Measurements from ENCODE around the gene BEGAIN. TPM values are rescaled to one million over a fixed set of nuclear protein-coding genes. Genes with fewer than 3 reads are reported as not detected.

BEGAIN gene
- total RNA-seq, 1 experiment from 2014 or later: 7.0 TPM

DNA sequence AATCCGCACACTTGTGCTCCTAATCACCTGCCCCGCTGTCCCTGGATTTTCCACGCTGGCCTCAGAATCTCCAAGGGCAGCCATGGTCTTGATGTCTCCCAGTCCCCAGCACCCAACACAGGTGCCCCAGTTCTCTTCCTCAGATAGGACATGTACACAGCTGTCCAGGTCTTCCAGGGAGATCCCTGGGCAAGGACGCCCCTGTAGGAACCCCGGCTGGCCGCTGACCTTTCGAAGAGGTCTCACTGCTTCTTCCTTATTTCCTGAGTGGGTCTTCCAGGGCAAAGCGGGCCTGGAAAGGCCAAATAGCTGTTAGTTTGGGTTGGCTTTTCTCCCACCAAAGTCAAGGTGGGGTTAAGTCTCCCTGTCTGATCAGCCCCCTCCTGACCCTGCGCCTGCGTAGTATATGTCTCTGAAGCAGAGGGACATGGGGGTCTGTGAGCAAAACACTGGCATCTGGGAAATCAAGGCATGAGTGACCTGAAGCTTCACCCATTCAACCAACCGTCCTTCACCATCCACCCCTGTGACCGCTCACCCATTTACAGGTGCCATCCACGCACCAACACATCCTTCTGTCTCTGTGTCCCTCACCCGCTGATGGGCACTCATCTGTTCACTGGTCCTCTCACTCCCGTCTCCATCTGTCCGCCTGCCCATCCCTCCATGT is 4.6 kb downstream of the BEGAIN start:
- Mint-ChIP-seq H3K36me3 (ENCODE audit: insufficient read depth, unreplicated experiment) (peaks cover 6% of the 10 kb centered on the region), H3K9me3 (ENCODE audit: unreplicated experiment) (no peaks in the 10 kb centered on the region), H3K4me1 (ENCODE audit: insufficient read depth, unreplicated experiment) (no peaks in the 10 kb centered on the region), H3K27me3 (ENCODE audit: insufficient read depth, unreplicated experiment) (no peaks in the 10 kb centered on the region), H3K4me3 (ENCODE audit: unreplicated experiment) (no peak overlapping the region), H3K27ac (ENCODE audit: low read depth, unreplicated experiment) (no peak overlapping the region)
- CTCF ChIA-PET: no interaction called here
- TF ChIP-seq, protein P1, sequence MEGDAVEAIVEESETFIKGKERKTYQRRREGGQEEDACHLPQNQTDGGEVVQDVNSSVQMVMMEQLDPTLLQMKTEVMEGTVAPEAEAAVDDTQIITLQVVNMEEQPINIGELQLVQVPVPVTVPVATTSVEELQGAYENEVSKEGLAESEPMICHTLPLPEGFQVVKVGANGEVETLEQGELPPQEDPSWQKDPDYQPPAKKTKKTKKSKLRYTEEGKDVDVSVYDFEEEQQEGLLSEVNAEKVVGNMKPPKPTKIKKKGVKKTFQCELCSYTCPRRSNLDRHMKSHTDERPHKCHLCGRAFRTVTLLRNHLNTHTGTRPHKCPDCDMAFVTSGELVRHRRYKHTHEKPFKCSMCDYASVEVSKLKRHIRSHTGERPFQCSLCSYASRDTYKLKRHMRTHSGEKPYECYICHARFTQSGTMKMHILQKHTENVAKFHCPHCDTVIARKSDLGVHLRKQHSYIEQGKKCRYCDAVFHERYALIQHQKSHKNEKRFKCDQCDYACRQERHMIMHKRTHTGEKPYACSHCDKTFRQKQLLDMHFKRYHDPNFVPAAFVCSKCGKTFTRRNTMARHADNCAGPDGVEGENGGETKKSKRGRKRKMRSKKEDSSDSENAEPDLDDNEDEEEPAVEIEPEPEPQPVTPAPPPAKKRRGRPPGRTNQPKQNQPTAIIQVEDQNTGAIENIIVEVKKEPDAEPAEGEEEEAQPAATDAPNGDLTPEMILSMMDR (IDR thresholded peaks at IDR 0.05; ENCODE audit: unreplicated experiment): no peak
- no peak for DNase-seq (ENCODE audit: unreplicated experiment)
- intact Hi-C loops (cut with micrococcal nuclease): no loop called here
- POLR2A ChIA-PET: no interaction called here
- no TSS peak for BruUV-seq (replicated peaks)

DNA sequence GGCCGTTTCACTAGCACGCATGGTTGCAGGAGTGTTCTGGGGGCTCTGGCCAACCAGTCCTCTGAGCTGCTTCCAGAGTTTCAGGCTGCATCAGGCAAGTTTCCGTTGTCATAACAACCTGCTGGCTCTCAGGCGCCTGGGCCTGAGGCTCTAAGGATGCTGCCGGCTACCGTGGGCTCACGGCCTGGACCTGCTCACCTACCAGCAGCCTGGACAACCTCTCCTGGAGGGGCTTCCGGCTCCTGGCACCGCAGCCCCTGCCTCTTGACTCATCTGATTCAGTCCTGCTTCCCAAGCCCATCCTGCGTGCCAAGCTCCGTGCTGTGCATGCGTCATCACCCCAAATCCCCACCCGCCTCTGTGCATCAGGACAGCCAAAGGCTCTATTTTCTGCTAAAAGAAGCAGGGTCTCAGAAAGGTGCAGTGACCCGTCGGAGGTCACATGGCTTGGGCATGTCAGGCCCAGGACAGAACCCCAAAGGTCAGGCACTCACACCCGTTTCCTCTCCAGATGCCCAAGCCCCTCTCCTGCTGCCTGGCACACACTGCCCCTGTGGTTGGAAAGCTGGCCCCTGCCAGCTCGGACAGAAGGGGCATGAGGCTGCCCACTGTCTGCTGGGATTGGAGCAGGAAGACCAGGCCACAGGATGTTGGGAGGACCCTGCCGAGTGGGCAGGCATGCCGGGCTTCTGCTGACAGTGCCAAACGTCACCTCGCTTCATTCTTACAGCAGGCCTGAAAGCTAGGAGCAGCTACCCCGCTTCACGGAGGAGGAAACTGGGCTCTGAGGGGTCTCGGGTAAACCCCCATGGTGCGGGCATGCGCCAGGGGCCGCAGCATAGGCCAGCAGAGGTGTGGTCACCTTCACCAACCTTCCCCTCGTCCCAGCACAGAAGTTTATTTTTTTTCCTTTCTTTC is 5.7 kb downstream of the BEGAIN start:
- POLR2A ChIA-PET: interaction anchor here (0.7 kb wide), 1 partner anchor 35 kb away, joined by 4 read pairs; no protein-coding TSS in a partner anchor
- Mint-ChIP-seq H3K9me3 (ENCODE audit: unreplicated experiment) (no peaks in the 10 kb centered on the region), H3K36me3 (ENCODE audit: insufficient read depth, unreplicated experiment) (peaks cover 6% of the 10 kb centered on the region), H3K4me3 (ENCODE audit: unreplicated experiment) (no peak overlapping the region), H3K4me1 (ENCODE audit: insufficient read depth, unreplicated experiment) (no peaks in the 10 kb centered on the region), H3K27me3 (ENCODE audit: insufficient read depth, unreplicated experiment) (no peaks in the 10 kb centered on the region), H3K27ac (ENCODE audit: low read depth, unreplicated experiment) (no peak overlapping the region)
- CTCF ChIA-PET: no interaction called here
- DNase-seq (ENCODE audit: unreplicated experiment): no peak
- TF ChIP-seq, protein P1 (IDR thresholded peaks at IDR 0.05; ENCODE audit: unreplicated experiment): no peak
- intact Hi-C loops (cut with micrococcal nuclease): no loop called here
- no TSS peak for BruUV-seq (replicated peaks)

DNA sequence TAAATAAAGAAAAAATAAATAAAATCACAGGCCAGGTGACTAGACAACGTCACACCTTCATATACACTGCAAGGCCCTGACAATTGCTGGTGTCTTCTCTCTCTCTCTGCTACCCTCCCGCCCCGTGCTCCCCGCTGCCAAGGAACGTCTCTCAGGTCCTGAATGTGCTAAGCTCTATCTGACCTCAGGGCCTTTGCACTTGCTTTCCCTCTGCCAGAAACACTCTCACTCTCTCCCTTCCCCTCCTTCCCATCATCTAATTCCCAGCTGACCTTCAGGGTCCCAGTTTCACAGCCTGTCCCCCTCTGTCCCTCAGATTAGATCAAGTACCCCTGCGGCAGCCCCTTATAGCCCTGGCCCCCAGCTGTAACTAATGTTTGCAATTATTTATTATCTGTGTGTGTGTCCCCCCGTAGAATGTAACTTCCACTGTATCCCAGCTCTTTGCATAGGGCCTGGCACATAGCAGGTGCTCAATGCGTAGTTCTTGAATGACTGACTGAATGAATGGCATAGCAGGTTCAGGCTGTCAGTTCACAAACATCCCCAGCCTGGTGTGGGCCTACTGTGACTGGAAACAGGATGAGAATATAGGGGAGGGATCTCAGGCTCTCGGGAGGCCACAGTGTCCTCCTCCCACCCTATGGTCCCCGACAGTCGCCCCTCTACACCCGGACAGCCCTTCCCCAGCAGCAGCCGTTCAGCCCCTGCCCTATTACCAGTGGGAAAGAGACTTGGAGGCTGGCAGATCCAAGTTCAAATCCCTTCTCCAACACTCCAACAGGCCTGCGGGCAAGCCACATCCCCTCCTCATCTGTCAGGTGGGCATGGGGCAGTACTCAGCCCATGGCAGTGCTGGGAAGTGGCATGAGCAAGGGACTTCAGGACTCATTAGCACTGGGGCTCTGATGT is 6.6 kb downstream of the BEGAIN start:
- Mint-ChIP-seq H3K27ac (ENCODE audit: low read depth, unreplicated experiment) (no peak overlapping the region), H3K27me3 (ENCODE audit: insufficient read depth, unreplicated experiment) (no peaks in the 10 kb centered on the region), H3K36me3 (ENCODE audit: insufficient read depth, unreplicated experiment) (peaks cover 6% of the 10 kb centered on the region)

More for the DNA sequence above, 6.6 kb downstream of the BEGAIN start:
- intact Hi-C loops (cut with micrococcal nuclease): no loop called here
- no peaks in the 10 kb centered on the region for H3K9me3 Mint-ChIP-seq (ENCODE audit: unreplicated experiment)
- no peaks in the 10 kb centered on the region for H3K4me1 Mint-ChIP-seq (ENCODE audit: insufficient read depth, unreplicated experiment)
- ChIA-PET POLR2A (no interaction called here), CTCF (no interaction called here)
- no peak for DNase-seq (ENCODE audit: unreplicated experiment)
- H3K4me3 Mint-ChIP-seq (ENCODE audit: unreplicated experiment): no peak overlapping the region
- BruUV-seq (replicated peaks): no TSS peak
- TF ChIP-seq, protein P1 (IDR thresholded peaks at IDR 0.05; ENCODE audit: unreplicated experiment): no peak
